GM19452 (cell line): Measurements from ENCODE around the gene ARHGEF1.

Experiments
- ATAC-seq: cut with Tn5 transposase; IDR thresholded peaks from one replicate; pipeline ENCODE4 v1.9.1; 2021; ENCODE audit not compliant: unreplicated experiment

The ARHGEF1 gene

GRCh38 chr19:41947091-41947490, 64.1 kb downstream of the ARHGEF1 start:
- no peak for ATAC-seq

- no peak for ATAC-seq
Measured at GRCh38 chr19:41951686-41952172, 68.7 kb downstream of the ARHGEF1 start.

GRCh38 chr19:41955521-41955920, 72.5 kb downstream of the ARHGEF1 start:
- ATAC-seq = no peak

- ATAC-seq = no peak
Measured at GRCh38 chr19:41956621-41957020, 73.6 kb downstream of the ARHGEF1 start.
